Liver (tissue), 9 donors: ENCODE measurements around the gene COL9A1. TPM values are rescaled to one million over a fixed set of nuclear protein-coding genes. Genes with fewer than 3 reads are reported as not detected.

ENCODE experiments used
- DNase-seq: peaks from one replicate; pipeline ENCODE4 v3.0.0-alpha.2; 2017; ENCODE audit warnings: low spot score
- H3K27ac ChIP-seq, 2 donors: one replicate each; pipeline ENCODE4 v1.7.0; 2013; ENCODE audit warnings: inconsistent platforms in 2 of 2, low read length in 2 of 2, control low read depth in 1 of 2, low read depth in 1 of 2, mild to moderate bottlenecking in 1 of 2
- H3K27me3 ChIP-seq, 4 donors: one replicate each; pipeline versions ENCODE4 v1.6.1 to v1.7.0; 2013; ENCODE audit warnings: low read length in 3 of 4, inconsistent platforms in 1 of 4, mild to moderate bottlenecking in 1 of 4, moderate library complexity in 1 of 4; ENCODE audit not compliant: control insufficient read depth in 4 of 4, insufficient read depth in 4 of 4
- H3K36me3 ChIP-seq, 4 donors: one replicate each; pipeline versions ENCODE4 v1.6.1 to v1.7.0; 2013; ENCODE audit warnings: low read length in 3 of 4, mild to moderate bottlenecking in 3 of 4, low read depth in 1 of 4, moderate library complexity in 1 of 4; ENCODE audit not compliant: control insufficient read depth in 4 of 4, insufficient read depth in 3 of 4
- H3K4me1 ChIP-seq, 4 donors: one replicate each; pipeline versions ENCODE4 v1.6.1 to v1.7.0; 2013; ENCODE audit warnings: low read length in 3 of 4, mild to moderate bottlenecking in 3 of 4, moderate library complexity in 1 of 4; ENCODE audit not compliant: control insufficient read depth in 4 of 4, insufficient read depth in 4 of 4
- H3K4me3 ChIP-seq, 3 donors: one replicate each; pipeline versions ENCODE4 v1.6.1 to v1.7.0; 2013; ENCODE audit warnings: low read length in 3 of 3, control low read depth in 1 of 3, low read depth in 1 of 3, mild to moderate bottlenecking in 1 of 3
- H3K9ac ChIP-seq, 2 donors: one replicate each; pipeline ENCODE4 v1.7.0; 2013; ENCODE audit warnings: low read length in 2 of 2, mild to moderate bottlenecking in 2 of 2, moderate library complexity in 2 of 2, control low read depth in 1 of 2, low read depth in 1 of 2
- H3K9me3 ChIP-seq, 4 donors: one replicate each; pipeline versions ENCODE4 v1.6.1 to v1.7.0; 2013; ENCODE audit warnings: low read length in 3 of 4; ENCODE audit not compliant: control insufficient read depth in 4 of 4
- CTCF ChIP-seq: fragments of 150-350 bp; IDR thresholded peaks from 2 replicates; pipeline ENCODE4 v1.5.1; 2017; ENCODE audit warnings: improper control_type of control experiment, low read depth, low read length; ENCODE audit not compliant: missing input control
- FOXA1 ChIP-seq: IDR thresholded peaks from 2 replicates; pipeline ENCODE4 v1.6.1; 2016; ENCODE audit warnings: antibody characterized with exemption
- FOXA2 ChIP-seq: IDR thresholded peaks from 2 replicates; pipeline ENCODE4 v1.6.1; 2016; ENCODE audit warnings: antibody characterized with exemption
- HNF4A ChIP-seq, 2 donors: conservative IDR thresholded peaks; 2 replicates each; pipeline ENCODE4 v1.6.1; 2016; ENCODE audit warnings: antibody characterized with exemption in 2 of 2, mild to moderate bottlenecking in 2 of 2
- NR2F2 ChIP-seq: IDR thresholded peaks from 2 replicates; pipeline ENCODE4 v1.6.1; 2016; ENCODE audit warnings: antibody characterized with exemption
- YY1 ChIP-seq: IDR thresholded peaks from 2 replicates; pipeline ENCODE4 v1.6.1; 2016; ENCODE audit warnings: antibody characterized with exemption, mild to moderate bottlenecking
- ZBTB33 ChIP-seq: IDR thresholded peaks from 2 replicates; pipeline ENCODE4 v1.6.1; 2016; ENCODE audit warnings: antibody characterized with exemption
- WGBS: extraction: QIAGEN DNeasy Blood & Tissue Kit; methylation state at CpG from one replicate; pipeline ENCODE4 v1.1.7; 2013; 5-methylcytosine and 5-hydroxymethylcytosine counted together
- polyA plus RNA-seq, 2 donors: library from polyadenylated mRNA; stranded (reverse) in 1 of 2; unstranded in 1 of 2; fragments of 200-250 nt in 1 of 2; fragments of >200 nt in 1 of 2; fragmentation: Nextera tagmentation in 1 of 2; extraction: Ambion mirVana in 1 of 2; gene quantifications; one replicate each; pipeline versions ENCODE4 v1.2.1 to v1.2.3, GENCODE V29; 2013 to 2015
- total RNA-seq, 2 donors: library from RNA; depleted of rRNA; stranded (reverse); fragments of >200 nt; gene quantifications; one replicate each; pipeline ENCODE4 v1.2.3, GENCODE V29; 2014
- donor health status: healthy.
- donor health status: healthy.
- donor health status: healthy.
- donor health status: healthy.
- donor health status: healthy.

COL9A1 gene
- total and polyA plus RNA-seq, 4 donors = 0.01 to 1.4 TPM; not detected in 2

- no peaks in the 10 kb centered on the region for H3K36me3 ChIP-seq
- H3K9ac ChIP-seq = no peak overlapping the region
- H3K9me3 ChIP-seq = no peaks in the 10 kb centered on the region
- no peak for TF ChIP-seq CTCF
- TF ChIP-seq FOXA1 = no peak
- TF ChIP-seq HNF4A (conservative IDR thresholded peaks at IDR 0.05) = no peak
- H3K4me3 ChIP-seq = no peak overlapping the region
- H3K27ac ChIP-seq = no peak overlapping the region
- H3K4me1 ChIP-seq = no peaks in the 10 kb centered on the region
- DNase-seq = no peak
- peaks cover 0 to 4% (median 0%) of the 10 kb centered on the region in 4 donors for H3K27me3 ChIP-seq
Measured at GRCh38 chr6:70194421-70194820, 108.5 kb downstream of the COL9A1 start.

GRCh38 chr6:70188202-70188601, 114.7 kb downstream of the COL9A1 start:
- no peaks in the 10 kb centered on the region for H3K36me3 ChIP-seq
- no peak overlapping the region for H3K4me3 ChIP-seq
- H3K4me1 ChIP-seq = no peaks in the 10 kb centered on the region
- H3K27me3 ChIP-seq = peaks cover 0 to 2% (median 0%) of the 10 kb centered on the region in 4 donors
- DNase-seq = no peak
- no peaks in the 10 kb centered on the region for H3K9me3 ChIP-seq
- 86% methylated on average over 6 of the region's 6 CpGs for WGBS
- no peak overlapping the region for H3K9ac ChIP-seq
- TF ChIP-seq FOXA2 (no peak), CTCF (no peak), ZBTB33 (no peak), FOXA1 (no peak), YY1 (no peak)
- H3K27ac ChIP-seq = no peak overlapping the region

GRCh38 chr6:70186461-70186860, 116.4 kb downstream of the COL9A1 start:
- Histone ChIP-seq H3K4me1 (no peaks in the 10 kb centered on the region), H3K27ac (no peak overlapping the region), H3K9me3 (no peaks in the 10 kb centered on the region), H3K9ac (no peak overlapping the region), H3K27me3 (no peaks in the 10 kb centered on the region), H3K36me3 (no peaks in the 10 kb centered on the region), H3K4me3 (no peak overlapping the region)
- no peak for TF ChIP-seq NR2F2
- DNase-seq = no peak
- 81% methylated on average over 1 of the region's 1 CpG for WGBS
